ENCODE results near the gene HEATR5B. TPM values are rescaled to one million over a fixed set of nuclear protein-coding genes. Genes with fewer than 3 reads are reported as not detected.

Gene HEATR5B
- total and polyA plus RNA-seq, 2 of the 4 experiments (the other 2 are of a cell fraction), result 8.3 to 17.9 TPM

- Histone ChIP-seq H2BK20ac (ENCODE audit: low read depth, low read length) (no peak overlapping the region), H3K4me3 (ENCODE audit: insufficient read depth, low read depth, low read length) (no peak overlapping the region), H3K23ac (ENCODE audit: low read depth, low read length) (no peak overlapping the region), H2AK5ac (ENCODE audit: low read depth, low read length) (no peak overlapping the region), H3K4ac (ENCODE audit: low read depth, low read length) (no peak overlapping the region), H2BK15ac (ENCODE audit: low read depth, low read length) (no peak overlapping the region), H4K8ac (ENCODE audit: low read depth in 2 of 2, low read length in 2 of 2) (no peak overlapping the region), H3K79me1 (ENCODE audit: low read depth in 1 of 2, low read length in 2 of 2) (no peaks in the 10 kb centered on the region; a peak in 1 of 4 replicates), H2AFZ (replicated peaks; ENCODE audit: low read length, poor library complexity) (no peak overlapping the region), H3K4me2 (ENCODE audit: low read depth, low read length) (no peak overlapping the region), H3K9me3 (ENCODE audit: control insufficient read depth, insufficient read depth, low read length) (no peaks in the 10 kb centered on the region), H4K91ac (ENCODE audit: insufficient read depth, low read depth, low read length) (no peak overlapping the region), H3K18ac (ENCODE audit: low read depth, low read length) (no peak overlapping the region), H2BK5ac (ENCODE audit: low read depth, low read length, poor library complexity, severe bottlenecking) (no peak overlapping the region), H3K27me3 (ENCODE audit: control insufficient read depth, insufficient read depth, low read length) (no peaks in the 10 kb centered on the region), H3K27ac (ENCODE audit: insufficient read depth, low read length) (no peak overlapping the region), H4K5ac (ENCODE audit: low read depth, low read length) (no peak overlapping the region), H3K36me3 (ENCODE audit: control insufficient read depth, insufficient read depth, low read length) (no peaks in the 10 kb centered on the region), H3K4me1 (ENCODE audit: control insufficient read depth, insufficient read depth, low read length) (no peaks in the 10 kb centered on the region; the same call in 1 of the 2 replicates), H3K9me1 (ENCODE audit: insufficient read depth, low read length) (no peaks in the 10 kb centered on the region), H3K9ac (ENCODE audit: low read depth, low read length) (no peak overlapping the region), H4K20me1 (ENCODE audit: insufficient read depth, low read length) (no peaks in the 10 kb centered on the region), H3K14ac (replicated peaks; ENCODE audit: low read depth, low read length) (no peak overlapping the region), H3K56ac (ENCODE audit: extremely low read depth, insufficient read depth, low read length) (no peak overlapping the region), H2AK9ac (replicated peaks; ENCODE audit: low read depth, low read length, poor library complexity) (no peak overlapping the region), H2BK120ac (ENCODE audit: low read depth, low read length) (no peak overlapping the region)
- ATAC-seq (ENCODE audit: low read depth) (no peak), DNase-seq (no peak)
- in situ Hi-C loops (cut with MboI; ENCODE audit: low sequenced_read_pairs) (no loop called here), intact Hi-C loops (cut with micrococcal nuclease) (no loop called here), dilution Hi-C loops (cut with HindIII; ENCODE audit: low sequenced_read_pairs, unreplicated experiment) (no loop called here)
- TF ChIP-seq RAD21 (IDR thresholded peaks at IDR 0.05; ENCODE audit: low read length), result no peak
- no peak for TF ChIP-seq ELK1 (IDR thresholded peaks at IDR 0.05; ENCODE audit: borderline replicate concordance, low read depth, low read length)
- TF ChIP-seq USF2 (IDR thresholded peaks at IDR 0.05; ENCODE audit: low read depth, low read length), result no peak
- TF ChIP-seq RCOR1 (IDR thresholded peaks at IDR 0.05; ENCODE audit: insufficient replicate concordance, low read length), result no peak
- TF ChIP-seq SMC3 (IDR thresholded peaks at IDR 0.05; ENCODE audit: low read depth, low read length), result no peak
- no peak for TF ChIP-seq CTCF (conservative IDR thresholded peaks at IDR 0.05; ENCODE audit: low read depth, low read length)
- BruUV-seq (replicated peaks), result no TSS peak
- POLR2A ChIA-PET (ENCODE audit: unreplicated experiment), result no interaction called here
- CTCF ChIA-PET, result no interaction called here
Measured at GRCh38 chr2:36971990-36972389, 112.2 kb downstream of the HEATR5B start.
